GM23338 (cell line): ENCODE data around the gene TXNRD1. TPM values are rescaled to one million over a fixed set of nuclear protein-coding genes. Genes with fewer than 3 reads are reported as not detected.

ENCODE experiments used
- ATAC-seq: fragments of 200-7000 bp; cut with Tn5 transposase; 3 replicates; pipeline ENCODE4 v1.9.1; 2020
- DNase-seq: peaks from one replicate; pipeline ENCODE4 v3.0.0-alpha.2; 2015; ENCODE audit warnings: low spot score
- H2AFZ ChIP-seq: fragments of 200-600 bp; sonication (generic); 2 replicates; pipeline ENCODE4 v1.8.0; 2016; ENCODE audit warnings: antibody characterized with exemption, mild to moderate bottlenecking, moderate library complexity
- H3F3A ChIP-seq: fragments of 200-600 bp; sonication (generic); replicated peaks from 2 replicates; pipeline ENCODE4 v1.8.0; 2017; ENCODE audit warnings: antibody characterized with exemption, mixed run types, low read depth
- H3K27ac ChIP-seq: fragments of 200-600 bp; sonication (generic); 2 replicates; pipeline ENCODE4 v1.6.1; 2016; ENCODE audit warnings: low read depth
- H3K27me3 ChIP-seq: fragments of 200-600 bp; sonication (generic); 2 replicates; pipeline ENCODE4 v1.8.0; 2016; ENCODE audit warnings: mild to moderate bottlenecking, mixed run types, moderate library complexity; ENCODE audit not compliant: insufficient read depth
- H3K36me3 ChIP-seq: fragments of 200-600 bp; sonication (generic); 2 replicates; pipeline ENCODE4 v1.8.0; 2016; ENCODE audit warnings: mild to moderate bottlenecking; ENCODE audit not compliant: insufficient read depth
- H3K4me1 ChIP-seq: fragments of 200-600 bp; sonication (generic); 2 replicates; pipeline ENCODE4 v1.8.0; 2016; ENCODE audit warnings: mild to moderate bottlenecking, moderate library complexity; ENCODE audit not compliant: insufficient read depth
- H3K4me2 ChIP-seq: fragments of 200-600 bp; sonication (generic); 2 replicates; pipeline ENCODE4 v1.7.1; 2017; ENCODE audit warnings: mixed run types
- H3K4me3 ChIP-seq: fragments of 200-600 bp; sonication (generic); 2 replicates; pipeline ENCODE4 v1.6.1; 2016; ENCODE audit warnings: mixed run types
- H3K79me2 ChIP-seq: fragments of 200-600 bp; sonication (generic); replicated peaks from 2 replicates; pipeline ENCODE4 v1.8.0; 2017; ENCODE audit warnings: mild to moderate bottlenecking; ENCODE audit not compliant: insufficient read depth
- H3K9me2 ChIP-seq: fragments of 200-600 bp; sonication (generic); 2 replicates; pipeline ENCODE4 v1.8.0; 2017; ENCODE audit not compliant: insufficient read depth
- H4K20me1 ChIP-seq: fragments of 200-600 bp; sonication (generic); replicated peaks from 2 replicates; pipeline ENCODE4 v1.8.0; 2017; ENCODE audit warnings: mild to moderate bottlenecking; ENCODE audit not compliant: insufficient read depth
- H3K27ac Mint-ChIP-seq: 2 replicates; pipeline ENCODE4 v1.8.0; 2020; ENCODE audit warnings: inconsistent platforms, mild to moderate bottlenecking, moderate library complexity, mixed read lengths
- H3K27me3 Mint-ChIP-seq: 3 replicates; pipeline ENCODE4 v1.8.0; 2022; ENCODE audit warnings: low read depth, mild to moderate bottlenecking, moderate library complexity, mixed read lengths, inconsistent platforms; ENCODE audit not compliant: insufficient read depth, poor library complexity
- H3K36me3 Mint-ChIP-seq: 3 replicates; pipeline ENCODE4 v1.8.0; 2021; ENCODE audit warnings: low read depth, mild to moderate bottlenecking, inconsistent platforms, moderate library complexity, mixed read lengths
- H3K4me1 Mint-ChIP-seq: 3 replicates; pipeline ENCODE4 v1.8.0; 2020; ENCODE audit warnings: mild to moderate bottlenecking, inconsistent platforms, mixed read lengths
- H3K4me3 Mint-ChIP-seq: 3 replicates; pipeline ENCODE4 v1.8.0; 2021; ENCODE audit warnings: moderate library complexity, mild to moderate bottlenecking, inconsistent platforms, mixed read lengths
- H3K9me3 Mint-ChIP-seq: 3 replicates; pipeline ENCODE4 v1.8.0; 2020; ENCODE audit warnings: moderate library complexity, mild to moderate bottlenecking, inconsistent platforms, mixed read lengths
- EZH2 ChIP-seq: fragments of 200-600 bp; sonication (generic); IDR thresholded peaks from one replicate; pipeline ENCODE4 v1.8.0; 2017; ENCODE audit warnings: antibody characterized with exemption, mild to moderate bottlenecking, low read depth; ENCODE audit not compliant: unreplicated experiment
- EZH2phosphoT487 ChIP-seq: fragments of 200-600 bp; sonication (generic); IDR thresholded peaks from one replicate; pipeline ENCODE4 v1.8.1; 2018; ENCODE audit warnings: antibody characterized with exemption; ENCODE audit not compliant: unreplicated experiment
- POLR2AphosphoS5 ChIP-seq: IDR thresholded peaks from 2 replicates; pipeline ENCODE4 v1.6.1; 2016; ENCODE audit warnings: antibody characterized with exemption, low read depth
- REST ChIP-seq: IDR thresholded peaks from one replicate; pipeline ENCODE4 v1.6.1; 2018; ENCODE audit warnings: antibody characterized with exemption; ENCODE audit not compliant: unreplicated experiment
- STAT1 ChIP-seq: IDR thresholded peaks from one replicate; pipeline ENCODE4 v1.6.1; 2016; ENCODE audit warnings: antibody characterized with exemption; ENCODE audit not compliant: unreplicated experiment
- ZNF114 ChIP-seq: fragments of 250-450 bp; sonication (Bioruptor Pico); IDR thresholded peaks from 2 replicates; pipeline ENCODE4 v1.5.0; 2020; ENCODE audit warnings: mild to moderate bottlenecking, moderate library complexity
- ZNF331 ChIP-seq: fragments of 250-450 bp; sonication (Bioruptor Pico); IDR thresholded peaks from 2 replicates; pipeline ENCODE4 v1.5.0; 2020; ENCODE audit warnings: low read depth, mild to moderate bottlenecking, moderate library complexity
- polyA plus RNA-seq: library from polyadenylated mRNA; unstranded; fragments of >200 nt; fragmentation: Nextera tagmentation; extraction: Ambion mirVana; gene quantifications from 2 replicates; pipeline ENCODE4 v1.2.1, GENCODE V29; 2016
- total RNA-seq: library from RNA; depleted of rRNA; stranded (reverse); fragments of >200 nt; shearing (Covaris generic); gene quantifications from 2 replicates; pipeline ENCODE4 v1.2.3, GENCODE V29; 2014
- TF ChIP-seq, protein P1 (sequence below), 2 experiments: fragments of 200-600 bp in 1 of 2; sonication (generic) in 1 of 2; conservative IDR thresholded peaks; 2 replicates each; pipeline versions ENCODE4 v1.5.1 to v1.6.1; 2016 to 2017; ENCODE audit warnings: antibody characterized with exemption in 2 of 2, low read depth in 2 of 2, mild to moderate bottlenecking in 2 of 2, moderate library complexity in 1 of 2

TXNRD1 gene
- total and polyA plus RNA-seq, 2 experiments from 2014 or later, result 115 to 127 TPM

- Histone ChIP-seq H3K36me3 (no peaks in the 10 kb centered on the region), H3K4me2 (no peak overlapping the region), H3K27ac (no peak overlapping the region), H3K4me1 (peaks cover 8% of the 10 kb centered on the region; the same call in 1 of the 2 replicates), H2AFZ (no peak overlapping the region), H3K4me3 (no peak overlapping the region), H3F3A (no peaks in the 10 kb centered on the region), H3K27me3 (no peaks in the 10 kb centered on the region), H3K79me2 (no peaks in the 10 kb centered on the region), H3K9me2 (0 out of 2 replicates have a peak, but pooled peaks cover 4% of the 10 kb centered on the region), H4K20me1 (no peaks in the 10 kb centered on the region)
- Mint-ChIP-seq H3K9me3 (no peaks in the 10 kb centered on the region; the same call in 2 of the 3 replicates), H3K36me3 (no peaks in the 10 kb centered on the region), H3K27ac (no peak overlapping the region), H3K27me3 (no peaks in the 10 kb centered on the region), H3K4me3 (no peak overlapping the region), H3K4me1 (peaks cover 2% of the 10 kb centered on the region; the same call in 1 of the 3 replicates)
- ATAC-seq (no peak), DNase-seq (no peak)
- no peak for TF ChIP-seq STAT1
- TF ChIP-seq, protein P1, sequence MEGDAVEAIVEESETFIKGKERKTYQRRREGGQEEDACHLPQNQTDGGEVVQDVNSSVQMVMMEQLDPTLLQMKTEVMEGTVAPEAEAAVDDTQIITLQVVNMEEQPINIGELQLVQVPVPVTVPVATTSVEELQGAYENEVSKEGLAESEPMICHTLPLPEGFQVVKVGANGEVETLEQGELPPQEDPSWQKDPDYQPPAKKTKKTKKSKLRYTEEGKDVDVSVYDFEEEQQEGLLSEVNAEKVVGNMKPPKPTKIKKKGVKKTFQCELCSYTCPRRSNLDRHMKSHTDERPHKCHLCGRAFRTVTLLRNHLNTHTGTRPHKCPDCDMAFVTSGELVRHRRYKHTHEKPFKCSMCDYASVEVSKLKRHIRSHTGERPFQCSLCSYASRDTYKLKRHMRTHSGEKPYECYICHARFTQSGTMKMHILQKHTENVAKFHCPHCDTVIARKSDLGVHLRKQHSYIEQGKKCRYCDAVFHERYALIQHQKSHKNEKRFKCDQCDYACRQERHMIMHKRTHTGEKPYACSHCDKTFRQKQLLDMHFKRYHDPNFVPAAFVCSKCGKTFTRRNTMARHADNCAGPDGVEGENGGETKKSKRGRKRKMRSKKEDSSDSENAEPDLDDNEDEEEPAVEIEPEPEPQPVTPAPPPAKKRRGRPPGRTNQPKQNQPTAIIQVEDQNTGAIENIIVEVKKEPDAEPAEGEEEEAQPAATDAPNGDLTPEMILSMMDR (conservative IDR thresholded peaks at IDR 0.05; ENCODE audit: low read depth in 2 of 2), result 0 out of 4 replicates have a peak, but pooled peaks of 1 of the 2 experiments have one; percentile 10
Measured at GRCh38 chr12:104166465-104166864, 49.1 kb upstream of the TXNRD1 start.

DNA sequence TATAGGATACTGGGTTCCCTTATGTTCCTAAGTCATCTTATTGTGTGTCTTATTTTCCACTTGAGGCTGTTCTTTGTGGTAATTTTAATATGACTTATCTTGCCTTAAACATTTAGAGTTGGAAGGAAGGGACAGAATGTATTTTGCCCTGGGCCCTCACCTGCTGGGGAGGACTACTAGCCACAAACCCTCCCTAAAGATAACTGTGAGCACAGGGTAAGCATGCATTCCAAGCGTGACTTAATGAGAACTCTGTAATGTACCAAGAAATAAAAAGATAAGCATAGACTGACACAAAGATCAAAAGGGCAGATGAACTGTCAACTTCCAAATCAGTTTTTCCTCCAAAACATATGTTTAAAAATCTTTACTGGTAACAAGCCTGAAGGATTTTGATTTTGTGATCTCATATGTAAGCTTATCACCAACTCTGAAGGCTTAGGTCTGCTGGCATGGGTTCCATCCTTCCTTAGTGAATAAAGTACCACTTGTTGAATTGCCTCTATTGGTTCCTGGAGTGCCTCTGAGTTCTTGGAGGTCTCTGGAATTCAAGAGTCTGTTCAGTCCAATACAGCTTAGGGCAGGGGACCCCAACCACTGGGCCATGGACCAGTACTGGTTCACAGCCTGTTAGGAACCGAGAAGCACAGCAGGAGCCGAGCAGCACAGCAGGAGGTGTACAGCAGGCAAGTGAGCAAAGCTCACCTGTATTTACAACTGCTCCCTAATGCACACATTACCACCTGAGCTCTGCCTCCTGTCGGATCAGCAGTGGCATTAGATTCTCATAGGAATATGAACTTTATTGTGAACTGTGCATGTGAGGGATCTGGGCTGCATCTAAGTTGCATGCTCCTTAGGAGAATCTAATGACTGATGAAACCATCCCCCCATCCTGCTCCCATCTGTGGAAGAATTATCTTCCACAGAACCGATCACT lies 47.8 kb upstream of the TXNRD1 start:
- no peaks in the 10 kb centered on the region for H3K79me2 ChIP-seq
- TF ChIP-seq EZH2phosphoT487, result no peak
- no peak for TF ChIP-seq REST
- TF ChIP-seq POLR2AphosphoS5, result no peak
- no peak for TF ChIP-seq STAT1
- TF ChIP-seq ZNF114 (CRISPR knock-in tag), result no peak
- no peak for TF ChIP-seq EZH2
- no peak for TF ChIP-seq ZNF331 (CRISPR knock-in tag)
- Mint-ChIP-seq H3K4me3 (no peak overlapping the region), H3K27me3 (peaks cover 2% of the 10 kb centered on the region), H3K9me3 (no peaks in the 10 kb centered on the region; the same call in 2 of the 3 replicates), H3K4me1 (0 out of 3 replicates have a peak, but pooled peaks cover 2% of the 10 kb centered on the region), H3K36me3 (no peaks in the 10 kb centered on the region), H3K27ac (no peak overlapping the region)
- H2AFZ ChIP-seq, result no peak overlapping the region
- no peak overlapping the region for H3K27ac ChIP-seq
- 0 out of 2 replicates have a peak, but pooled peaks cover 4% of the 10 kb centered on the region for H3K9me2 ChIP-seq
- H3K36me3 ChIP-seq, result no peaks in the 10 kb centered on the region
- H4K20me1 ChIP-seq, result no peaks in the 10 kb centered on the region
- ATAC-seq, result no peak
- H3K4me3 ChIP-seq, result no peak overlapping the region
- no peak overlapping the region for H3K4me2 ChIP-seq
- no peaks in the 10 kb centered on the region for H3F3A ChIP-seq
- DNase-seq, result no peak
- peaks cover 8% of the 10 kb centered on the region; the same call in 1 of the 2 replicates for H3K4me1 ChIP-seq
- no peaks in the 10 kb centered on the region for H3K27me3 ChIP-seq
